ENCODE data around the gene KIF15. TPM values are rescaled to one million over a fixed set of nuclear protein-coding genes. Genes with fewer than 3 reads are reported as not detected.
"Not testable (repeated sequence)": the region's sequence is repeated elsewhere in the genome, so short reads cannot be mapped to it uniquely, and the experiment has no call there.

The KIF15 gene
- total and polyA plus RNA-seq, 5 experiments from 2014 or later, result 0.08 to 0.57 (median 0.30) TPM; not detected in 2

GRCh38 chr3:44764248-44764647, 2.7 kb downstream of the KIF15 start:
- no peak overlapping the region for H3K4me3 Mint-ChIP-seq
- peaks cover 0 to 18% (median 3%) of the 10 kb centered on the region in 9 donors for H3K9me3 Mint-ChIP-seq
- POLR2A ChIA-PET, result no interaction called here
- peaks cover 9 to 19% (median 17%) of the 10 kb centered on the region in 4 donors for H3K4me1 Mint-ChIP-seq
- ATAC-seq (no peak), DNase-seq (no peak)
- H3K27ac Mint-ChIP-seq, result no peak overlapping the region
- H3K27me3 Mint-ChIP-seq, result peaks cover 0 to 16% (median 3%) of the 10 kb centered on the region in 5 donors
- H3K36me3 Mint-ChIP-seq, result peaks cover 2 to 17% (median 4%) of the 10 kb centered on the region in 3 donors

- POLR2A ChIA-PET, result no interaction called here
- Mint-ChIP-seq H3K4me3 (no peak overlapping the region), H3K9me3 (peaks cover 6 to 42% (median 14%) of the 10 kb centered on the region in 9 donors), H3K4me1 (no peaks in the 10 kb centered on the region), H3K27me3 (peaks cover 0 to 4% (median 2%) of the 10 kb centered on the region in 5 donors), H3K36me3 (peaks cover 0 to 29% (median 14%) of the 10 kb centered on the region in 3 donors), H3K27ac (no peak overlapping the region)
- DNase-seq (no peak), ATAC-seq (no peak)
Measured at GRCh38 chr3:44771424-44772098, 10.0 kb downstream of the KIF15 start.

GRCh38 chr3:44772099-44772442, 10.5 kb downstream of the KIF15 start:
- Mint-ChIP-seq H3K4me1 (no peaks in the 10 kb centered on the region), H3K9me3 (peaks cover 6 to 42% (median 14%) of the 10 kb centered on the region in 9 donors), H3K4me3 (no peak overlapping the region), H3K27ac (no peak overlapping the region), H3K27me3 (peaks cover 0 to 3% (median 0%) of the 10 kb centered on the region in 5 donors), H3K36me3 (peaks cover 0 to 29% (median 13%) of the 10 kb centered on the region in 3 donors)
- DNase-seq, result no peak
- no peak for ATAC-seq
- POLR2A ChIA-PET, result no interaction called here

- ATAC-seq (no peak), DNase-seq (no peak)
- Mint-ChIP-seq H3K36me3 (no peaks in the 10 kb centered on the region), H3K9me3 (no peaks in the 10 kb centered on the region), H3K4me1 (no peaks in the 10 kb centered on the region), H3K4me3 (no peak overlapping the region), H3K27me3 (no peaks in the 10 kb centered on the region), H3K27ac (no peak overlapping the region)
- POLR2A ChIA-PET, result no interaction called here
Measured at GRCh38 chr3:44782891-44783290, 21.3 kb downstream of the KIF15 start.

- H3K4me3 Mint-ChIP-seq, result no peak overlapping the region
- ATAC-seq (no peak), DNase-seq (no peak)
- no peaks in the 10 kb centered on the region for H3K4me1 Mint-ChIP-seq
- no peaks in the 10 kb centered on the region for H3K36me3 Mint-ChIP-seq
- POLR2A ChIA-PET, result no interaction called here
- no peaks in the 10 kb centered on the region for H3K9me3 Mint-ChIP-seq
- no peak overlapping the region for H3K27ac Mint-ChIP-seq
- peaks cover 0 to 1% (median 0%) of the 10 kb centered on the region in 5 donors for H3K27me3 Mint-ChIP-seq
Measured at GRCh38 chr3:44795197-44795596, 33.6 kb downstream of the KIF15 start.

- Mint-ChIP-seq H3K27me3 (no peaks in the 10 kb centered on the region), H3K36me3 (no peaks in the 10 kb centered on the region), H3K4me1 (no peaks in the 10 kb centered on the region), H3K4me3 (no peak overlapping the region), H3K9me3 (no peaks in the 10 kb centered on the region), H3K27ac (no peak overlapping the region)
- ATAC-seq (no peak), DNase-seq (no peak)
- POLR2A ChIA-PET, result no interaction called here
Measured at GRCh38 chr3:44802011-44802410, 40.4 kb downstream of the KIF15 start.

- no peak for DNase-seq
- Mint-ChIP-seq H3K36me3 (no peaks in the 10 kb centered on the region), H3K27me3 (no peaks in the 10 kb centered on the region), H3K27ac (no peak overlapping the region), H3K4me1 (no peaks in the 10 kb centered on the region), H3K4me3 (no peak overlapping the region), H3K9me3 (no peaks in the 10 kb centered on the region)
- POLR2A ChIA-PET, result no interaction called here
- no peak for ATAC-seq
Measured at GRCh38 chr3:44803298-44803697, 41.7 kb downstream of the KIF15 start.

GRCh38 chr3:44805960-44806359, 44.4 kb downstream of the KIF15 start:
- no peak for ATAC-seq
- POLR2A ChIA-PET, result no interaction called here
- Mint-ChIP-seq H3K9me3 (no peaks in the 10 kb centered on the region), H3K4me1 (no peaks in the 10 kb centered on the region), H3K36me3 (peaks cover 0 to 1% (median 0%) of the 10 kb centered on the region in 3 donors), H3K27ac (no peak overlapping the region), H3K27me3 (no peaks in the 10 kb centered on the region), H3K4me3 (no peak overlapping the region)
- no peak for DNase-seq

GRCh38 chr3:44814751-44815150, 53.2 kb downstream of the KIF15 start:
- Mint-ChIP-seq H3K4me3 (no peak overlapping the region), H3K9me3 (peaks cover 0 to 17% (median 4%) of the 10 kb centered on the region in 9 donors), H3K27ac (no peak overlapping the region), H3K36me3 (peaks cover 2 to 6% (median 4%) of the 10 kb centered on the region in 3 donors), H3K27me3 (no peaks in the 10 kb centered on the region), H3K4me1 (no peaks in the 10 kb centered on the region)
- POLR2A ChIA-PET, result no interaction called here
- ATAC-seq (no peak), DNase-seq (no peak)

GRCh38 chr3:44816334-44816733, 54.7 kb downstream of the KIF15 start:
- H3K9me3 Mint-ChIP-seq, result peaks cover 0 to 18% (median 4%) of the 10 kb centered on the region in 9 donors
- H3K27me3 Mint-ChIP-seq, H3K4me1 Mint-ChIP-seq, H3K4me3 Mint-ChIP-seq, H3K36me3 Mint-ChIP-seq, ATAC-seq, DNase-seq, H3K27ac Mint-ChIP-seq: not testable (repeated sequence)
- POLR2A ChIA-PET, result interaction anchor here (0.6 to 0.7 kb wide), 2 partner anchors 7 to 47 kb away, joined by 4 to 5 read pairs; no protein-coding TSS in a partner anchor

GRCh38 chr3:44821206-44821605, 59.6 kb downstream of the KIF15 start:
- ATAC-seq, H3K27me3 Mint-ChIP-seq, H3K27ac Mint-ChIP-seq, POLR2A ChIA-PET, DNase-seq, H3K4me1 Mint-ChIP-seq, H3K4me3 Mint-ChIP-seq: not testable (repeated sequence)
- H3K9me3 Mint-ChIP-seq, result peaks cover 0 to 27% (median 10%) of the 10 kb centered on the region in 9 donors
- H3K36me3 Mint-ChIP-seq, result peaks cover 2 to 11% (median 9%) of the 10 kb centered on the region in 3 donors

GRCh38 chr3:44825264-44825925, 63.8 kb downstream of the KIF15 start:
- Mint-ChIP-seq H3K27ac (no peak overlapping the region), H3K4me3 (no peak overlapping the region), H3K9me3 (peaks cover 0 to 14% (median 4%) of the 10 kb centered on the region in 9 donors), H3K27me3 (no peaks in the 10 kb centered on the region), H3K4me1 (no peaks in the 10 kb centered on the region), H3K36me3 (peaks cover 0 to 7% (median 5%) of the 10 kb centered on the region in 3 donors)
- POLR2A ChIA-PET, result no interaction called here
- DNase-seq (no peak), ATAC-seq (no peak)

GRCh38 chr3:44827196-44827595, 65.6 kb downstream of the KIF15 start:
- POLR2A ChIA-PET, result no interaction called here
- Mint-ChIP-seq H3K4me3 (no peak overlapping the region), H3K27me3 (no peaks in the 10 kb centered on the region), H3K4me1 (no peaks in the 10 kb centered on the region), H3K36me3 (peaks cover 0 to 5% (median 4%) of the 10 kb centered on the region in 3 donors), H3K9me3 (peaks cover 0 to 10% (median 3%) of the 10 kb centered on the region in 9 donors), H3K27ac (no peak overlapping the region)
- no peak for DNase-seq
- ATAC-seq, result no peak

Data from naive thymus-derived CD8-positive, alpha-beta T cell (primary cell).